Measurements from ENCODE around the gene VDAC1. TPM values are rescaled to one million over a fixed set of nuclear protein-coding genes. Genes with fewer than 3 reads are reported as not detected.
A peak's percentile ranks its signal among the peaks of the same experiment; 100 is the strongest.
"Not testable (repeated sequence)": the region's sequence is repeated elsewhere in the genome, so short reads cannot be mapped to it uniquely, and the experiment has no call there.

The VDAC1 gene
- total RNA-seq, 1 donor from 2014 or later: 489 TPM

- Histone ChIP-seq H3K27me3 (ENCODE audit: control insufficient read depth, insufficient read depth, low read length) (no peaks in the 10 kb centered on the region), H3K4me3 (ENCODE audit: low read depth, low read length) (no peak overlapping the region), H3K36me3 (ENCODE audit: control insufficient read depth, insufficient read depth, low read length) (no peaks in the 10 kb centered on the region)
- no peak for TF ChIP-seq CTCF (IDR thresholded peaks at IDR 0.05; ENCODE audit: insufficient read depth, low read length, severe bottlenecking)
- DNase-seq (ENCODE audit: low read depth): no peak
- no peak for FAIRE-seq
Observed at GRCh38 chr5:134038138-134038537, 33.4 kb upstream of the VDAC1 start.

- no peaks in the 10 kb centered on the region for H3K36me3 ChIP-seq (ENCODE audit: control insufficient read depth, insufficient read depth, low read length)
- H3K27me3 ChIP-seq (ENCODE audit: control insufficient read depth, insufficient read depth, low read length): no peaks in the 10 kb centered on the region
- no peak for TF ChIP-seq CTCF (IDR thresholded peaks at IDR 0.05; ENCODE audit: insufficient read depth, low read length, severe bottlenecking)
- DNase-seq (ENCODE audit: low read depth): no peak
- FAIRE-seq: peak; percentile 50
- no peak overlapping the region for H3K4me3 ChIP-seq (ENCODE audit: low read depth, low read length)
Observed at GRCh38 chr5:134037160-134037559, 32.4 kb upstream of the VDAC1 start.

- Histone ChIP-seq H3K4me3 (ENCODE audit: low read depth, low read length) (no peak overlapping the region), H3K27me3 (ENCODE audit: control insufficient read depth, insufficient read depth, low read length) (no peaks in the 10 kb centered on the region), H3K36me3 (ENCODE audit: control insufficient read depth, insufficient read depth, low read length) (no peaks in the 10 kb centered on the region)
- FAIRE-seq: no peak
- TF ChIP-seq CTCF (IDR thresholded peaks at IDR 0.05; ENCODE audit: insufficient read depth, low read length, severe bottlenecking): no peak
- DNase-seq (ENCODE audit: low read depth): no peak
Observed at GRCh38 chr5:134034326-134034725, 29.6 kb upstream of the VDAC1 start.

GRCh38 chr5:134030303-134030964 is 25.7 kb upstream of the VDAC1 start:
- not testable (repeated sequence) for FAIRE-seq; H3K4me3 ChIP-seq (ENCODE audit: low read depth, low read length); DNase-seq (ENCODE audit: low read depth); H3K36me3 ChIP-seq (ENCODE audit: control insufficient read depth, insufficient read depth, low read length); H3K27me3 ChIP-seq (ENCODE audit: control insufficient read depth, insufficient read depth, low read length)

- DNase-seq (ENCODE audit: low read depth) (peak; percentile 96), FAIRE-seq (no peak)
- Histone ChIP-seq H3K4me3 (ENCODE audit: low read depth, low read length) (no peak overlapping the region), H3K36me3 (ENCODE audit: control insufficient read depth, insufficient read depth, low read length) (no peaks in the 10 kb centered on the region), H3K27me3 (ENCODE audit: control insufficient read depth, insufficient read depth, low read length) (no peaks in the 10 kb centered on the region)
- no peak for TF ChIP-seq CTCF (IDR thresholded peaks at IDR 0.05; ENCODE audit: insufficient read depth, low read length, severe bottlenecking)
Observed at GRCh38 chr5:134029156-134029555, 24.4 kb upstream of the VDAC1 start.

- FAIRE-seq (no peak), DNase-seq (ENCODE audit: low read depth) (no peak)
- Histone ChIP-seq H3K4me3 (ENCODE audit: low read depth, low read length) (no peak overlapping the region), H3K27me3 (ENCODE audit: control insufficient read depth, insufficient read depth, low read length) (no peaks in the 10 kb centered on the region), H3K36me3 (ENCODE audit: control insufficient read depth, insufficient read depth, low read length) (no peaks in the 10 kb centered on the region)
- no peak for TF ChIP-seq CTCF (IDR thresholded peaks at IDR 0.05; ENCODE audit: insufficient read depth, low read length, severe bottlenecking)
Observed at GRCh38 chr5:134028496-134028895, 23.7 kb upstream of the VDAC1 start.
